HG03558 (cell line): Measurements from ENCODE around the gene GNG13.
"Not testable (repeated sequence)": the region's sequence is repeated elsewhere in the genome, so short reads cannot be mapped to it uniquely, and the experiment has no call there.

Experiments used
- ATAC-seq: cut with Tn5 transposase; IDR thresholded peaks from one replicate; pipeline ENCODE4 v1.9.1; 2021; ENCODE audit warnings: moderate number of reproducible peaks; ENCODE audit not compliant: unreplicated experiment; ENCODE audit errors: extremely low read depth

GNG13 gene, protein sequence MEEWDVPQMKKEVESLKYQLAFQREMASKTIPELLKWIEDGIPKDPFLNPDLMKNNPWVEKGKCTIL

DNA sequence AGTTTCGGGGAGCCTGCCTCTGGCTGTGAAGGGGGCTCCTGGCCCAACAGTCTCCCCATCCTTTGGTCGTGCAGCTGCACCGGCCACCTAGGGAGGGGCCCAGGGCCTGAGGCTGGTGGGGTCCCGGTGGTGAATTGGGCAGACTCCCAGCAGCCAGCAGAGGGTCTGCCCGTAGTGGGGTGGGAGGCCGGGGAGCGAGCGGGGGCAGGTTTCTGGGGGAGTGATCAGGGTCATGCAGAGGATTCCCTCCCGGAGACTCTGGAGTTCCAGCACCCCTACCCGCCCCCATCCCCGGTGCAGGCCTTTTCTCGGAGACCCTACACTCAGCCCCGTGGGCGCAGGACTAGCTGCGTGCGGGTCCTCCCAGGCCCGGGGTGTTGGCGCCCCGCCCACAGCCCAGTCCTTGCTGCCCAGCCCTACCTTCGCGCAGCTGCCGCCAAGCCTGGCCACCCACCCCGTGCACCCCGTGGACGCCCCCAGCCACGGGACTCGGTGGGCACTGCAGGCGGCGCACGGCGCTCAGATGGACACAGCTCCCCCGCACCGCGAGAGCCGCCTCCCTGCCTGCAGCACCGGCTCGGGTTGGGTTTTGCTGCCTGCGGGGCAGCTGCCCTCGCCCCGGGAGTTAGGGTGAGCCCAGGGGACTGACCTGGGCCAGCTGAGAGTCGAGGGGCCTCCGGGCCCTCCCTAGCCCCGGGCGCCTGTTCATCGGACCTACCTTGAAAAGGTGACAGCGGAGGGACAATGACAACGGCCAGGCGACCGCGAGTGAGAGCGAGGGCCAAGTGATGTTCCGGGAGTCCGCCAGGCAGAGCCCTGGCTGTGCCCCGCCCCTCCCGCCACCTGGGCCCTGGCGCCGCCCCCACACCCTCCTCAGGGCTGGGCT lies at the start of gene GNG13:
Gene GNG13 (minus strand): TSS at position 787 of the 886 bp plus-strand sequence. CDS start 1,657 bp downstream, outside the sequence.
- no peak for ATAC-seq

DNA sequence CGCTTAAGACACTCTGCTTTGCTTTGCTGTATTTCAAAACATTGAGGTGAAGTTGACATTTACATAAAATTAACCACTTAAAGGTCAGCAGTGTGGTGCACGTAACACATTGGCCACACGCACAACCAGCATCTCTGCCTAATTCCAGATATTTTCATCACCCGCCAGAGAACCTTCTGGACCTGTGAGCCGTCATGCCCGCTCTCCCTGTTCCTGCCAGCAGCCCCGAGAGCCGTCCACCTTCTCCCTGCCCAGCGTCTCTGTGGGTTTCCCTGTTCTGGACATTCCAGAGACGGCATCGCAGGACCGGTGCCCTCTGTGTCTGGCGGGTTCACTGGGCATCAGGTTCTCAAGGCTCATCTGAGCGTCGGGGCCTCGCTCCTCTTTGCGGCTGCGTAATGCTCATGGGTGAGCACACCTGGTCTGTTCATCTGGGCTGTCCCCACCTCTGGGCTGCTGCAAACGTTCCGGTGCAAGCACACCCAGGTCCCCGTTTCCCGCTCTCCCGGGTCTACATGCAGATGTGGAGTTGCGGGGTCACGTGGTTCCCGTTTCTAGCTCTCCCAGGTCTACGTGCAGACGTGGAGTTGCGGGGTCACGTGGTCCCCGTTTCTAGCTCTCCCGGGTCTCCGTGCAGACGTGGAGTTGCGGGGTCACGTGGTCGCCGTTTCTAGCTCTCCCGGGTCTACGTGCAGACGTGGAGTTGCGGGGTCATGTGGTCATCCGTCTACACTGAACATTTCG lies 48.1 kb upstream of the GNG13 start:
- ATAC-seq: no peak

DNA sequence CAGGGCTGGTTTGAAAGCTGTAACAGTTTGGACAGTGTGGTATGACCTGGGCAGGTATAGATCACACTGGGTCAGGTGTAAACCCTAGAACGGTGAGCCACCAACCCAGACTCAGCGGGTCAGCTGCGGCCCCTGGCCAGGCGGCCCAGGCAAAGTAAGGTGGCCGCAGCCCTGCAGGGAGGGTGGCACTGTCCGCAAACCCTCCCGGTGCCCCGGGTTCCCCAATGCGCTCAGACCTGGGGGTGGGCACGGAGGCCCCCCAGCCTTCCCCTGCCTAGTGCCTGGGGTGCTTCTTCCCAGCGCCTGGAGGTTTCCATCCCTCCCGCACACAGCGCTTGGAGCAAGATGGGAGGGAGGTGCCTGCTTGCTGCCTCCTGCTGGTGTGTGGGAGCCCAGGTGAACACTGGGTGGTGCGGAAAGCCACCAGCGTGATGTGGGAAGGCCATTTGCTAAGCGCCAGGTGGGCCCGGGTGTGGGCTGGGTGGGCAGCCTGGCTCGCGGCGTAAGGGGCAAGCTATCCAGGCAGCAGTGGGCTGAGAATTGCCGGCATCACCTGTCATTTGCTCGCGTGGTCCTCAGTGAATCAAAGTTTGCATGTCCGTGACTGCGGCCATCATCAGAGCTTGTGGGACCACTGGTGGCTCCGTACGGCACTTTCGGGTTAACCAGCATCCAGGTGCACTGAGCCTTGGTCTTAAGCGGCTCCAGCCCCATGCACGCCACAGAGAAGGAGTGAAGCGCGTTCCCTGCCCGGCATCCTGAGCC lies 47.3 kb upstream of the GNG13 start:
- ATAC-seq: no peak

DNA sequence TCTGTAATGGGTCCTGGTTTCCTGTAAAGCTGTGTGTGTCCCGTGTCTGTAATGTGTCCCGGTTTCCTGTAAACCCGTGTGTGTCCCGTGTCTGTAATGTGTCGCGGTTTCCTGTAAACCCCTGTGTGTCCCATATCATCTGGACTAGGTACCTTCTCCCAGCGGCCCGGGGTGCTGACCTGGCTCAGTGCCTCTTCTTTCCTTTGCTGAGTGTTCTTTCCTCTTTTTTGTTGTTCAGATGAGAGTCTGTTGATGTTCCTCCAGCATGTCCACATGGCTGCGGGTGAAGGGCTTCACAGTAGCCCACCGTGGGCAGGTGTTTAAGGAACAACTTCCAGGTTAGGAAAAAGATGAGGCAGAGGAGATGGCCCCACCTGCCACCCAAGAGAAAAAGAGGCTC lies 46.6 kb upstream of the GNG13 start:
- ATAC-seq: no peak

DNA sequence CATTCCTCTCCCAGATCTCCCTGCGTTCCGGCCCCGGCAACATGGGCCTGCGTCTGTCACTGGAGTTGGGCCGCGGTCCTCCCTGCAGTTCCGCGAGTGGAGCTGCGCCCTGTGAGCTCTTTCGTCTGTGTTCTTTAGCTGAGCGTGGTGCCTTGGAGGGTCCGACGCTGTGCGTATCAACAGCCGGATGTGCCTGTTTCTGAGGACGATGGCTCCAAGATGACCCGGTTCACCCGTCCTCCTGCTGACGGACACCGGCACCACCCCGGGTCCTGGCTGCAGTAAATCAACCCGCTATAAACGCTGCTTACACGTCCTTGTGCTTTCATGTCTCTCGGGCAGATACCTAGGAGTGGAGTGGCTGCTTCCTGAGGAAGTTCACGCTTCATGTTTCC lies 44.8 kb upstream of the GNG13 start:
- ATAC-seq: no peak

DNA sequence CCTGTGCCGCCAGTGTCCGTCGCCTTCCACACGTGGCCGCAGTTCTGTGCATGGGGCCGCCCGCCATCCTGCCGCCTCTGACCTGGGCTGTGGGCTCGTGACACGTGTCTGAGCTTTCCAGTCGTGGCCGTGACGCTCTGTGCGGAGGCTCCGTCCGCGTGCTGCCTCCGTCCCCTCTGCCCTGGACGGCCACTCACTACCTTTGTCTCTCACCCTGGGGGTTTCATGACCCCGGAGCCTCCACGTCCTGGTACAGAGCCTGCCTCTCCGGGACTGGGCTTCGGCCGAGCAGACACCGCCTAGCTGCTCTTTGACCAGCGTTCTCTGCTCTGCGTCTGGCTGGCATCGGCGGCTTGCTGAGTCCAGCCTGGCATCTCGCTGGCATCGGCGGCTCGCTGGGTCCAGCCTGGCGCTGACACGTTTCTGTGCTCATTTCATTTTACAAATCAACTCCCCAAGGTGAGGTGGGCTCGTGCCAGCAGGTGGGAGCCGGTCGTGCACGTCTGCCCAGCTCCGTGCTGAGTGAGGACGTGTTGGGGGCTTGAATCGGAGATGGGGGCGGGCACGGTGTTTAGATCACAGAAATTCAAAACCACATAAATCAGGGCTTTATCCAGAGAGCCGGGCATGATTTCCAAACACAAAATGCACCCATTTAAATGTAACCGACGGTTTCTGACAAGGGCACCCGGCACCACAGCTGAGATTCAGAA lies 44.3 kb upstream of the GNG13 start:
- no peak for ATAC-seq

DNA sequence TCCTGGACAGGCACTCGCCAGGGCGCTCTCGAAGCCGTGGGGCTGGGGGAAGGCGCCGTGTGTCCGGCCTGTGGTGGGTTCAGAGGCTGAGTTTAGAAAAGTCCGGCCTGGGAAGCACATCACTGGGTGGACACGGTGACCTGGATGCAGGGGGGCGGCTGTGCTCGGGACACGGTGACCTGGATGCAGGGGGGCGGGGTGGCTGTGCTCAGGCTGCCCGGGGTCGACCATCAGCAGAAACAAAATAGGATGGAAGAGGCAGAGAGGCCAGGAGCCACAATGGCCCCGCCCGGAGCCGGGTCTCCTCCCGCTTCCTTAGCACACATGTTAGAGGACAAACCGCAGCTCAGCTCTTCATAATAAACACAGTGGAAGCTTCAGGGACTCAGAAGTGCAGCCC lies 43.2 kb upstream of the GNG13 start:
- no peak for ATAC-seq

DNA sequence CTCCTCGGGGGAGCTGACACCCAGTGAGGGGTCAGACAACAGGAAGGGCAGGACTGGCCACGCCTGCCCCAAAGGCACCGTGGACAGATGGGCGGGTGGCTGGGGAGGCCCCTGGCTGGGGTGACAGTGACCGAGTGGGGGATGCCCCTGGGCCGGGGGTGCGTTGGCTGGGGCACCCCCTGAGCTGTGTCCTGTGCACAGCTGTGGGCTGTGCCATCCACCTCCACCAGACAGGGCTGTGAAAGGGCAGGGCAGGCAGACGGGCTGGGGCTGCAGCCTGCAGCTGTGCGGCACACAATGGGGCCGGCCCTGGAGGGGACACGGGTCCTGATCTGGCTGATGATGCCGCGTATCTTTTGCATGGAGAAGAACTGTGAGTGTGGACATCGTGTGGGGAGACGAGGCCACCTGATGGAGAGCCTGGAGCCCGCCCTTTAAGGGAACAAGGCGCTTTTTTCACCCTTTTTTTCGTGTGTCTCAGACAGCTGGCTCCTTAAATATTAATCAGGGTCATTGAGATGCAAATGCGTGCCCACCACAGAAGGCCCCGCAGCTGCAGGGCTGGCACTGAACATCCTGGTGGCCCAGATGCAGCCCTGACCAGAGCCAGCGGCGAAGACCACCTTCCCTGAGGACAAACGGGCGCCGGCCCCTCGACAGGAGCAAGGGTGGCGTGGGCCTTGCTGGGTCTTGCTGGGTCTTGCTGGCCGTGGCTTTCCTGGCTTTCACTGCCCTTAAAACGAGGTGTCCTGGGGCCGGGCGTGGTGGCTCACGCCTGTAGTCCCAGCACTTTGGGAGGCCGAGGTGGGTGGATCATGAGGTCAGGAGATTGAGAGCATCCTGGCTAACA lies 42.4 kb upstream of the GNG13 start:
- ATAC-seq: no peak

DNA sequence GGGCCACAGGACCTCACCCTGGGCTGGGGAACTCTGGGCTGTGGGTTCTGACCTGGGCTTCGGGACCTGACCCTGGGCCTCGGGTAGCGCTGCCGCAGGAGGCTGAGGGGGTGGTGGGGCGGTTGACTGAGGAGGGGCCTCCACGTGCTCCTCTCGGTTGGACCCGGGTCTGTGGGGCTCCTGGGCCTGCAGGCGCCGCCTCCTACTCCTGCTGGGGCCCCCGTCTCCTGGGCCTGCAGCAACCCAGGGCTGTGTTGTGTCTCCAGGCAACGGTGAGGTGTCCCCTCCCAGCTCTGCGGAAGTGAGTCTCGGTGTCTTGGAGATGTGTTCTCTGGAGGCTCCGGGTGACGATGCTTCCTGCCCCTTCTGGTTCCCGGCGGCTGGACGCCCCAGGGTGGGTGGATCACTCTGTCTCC lies 41.5 kb upstream of the GNG13 start:
- ATAC-seq: no peak

DNA sequence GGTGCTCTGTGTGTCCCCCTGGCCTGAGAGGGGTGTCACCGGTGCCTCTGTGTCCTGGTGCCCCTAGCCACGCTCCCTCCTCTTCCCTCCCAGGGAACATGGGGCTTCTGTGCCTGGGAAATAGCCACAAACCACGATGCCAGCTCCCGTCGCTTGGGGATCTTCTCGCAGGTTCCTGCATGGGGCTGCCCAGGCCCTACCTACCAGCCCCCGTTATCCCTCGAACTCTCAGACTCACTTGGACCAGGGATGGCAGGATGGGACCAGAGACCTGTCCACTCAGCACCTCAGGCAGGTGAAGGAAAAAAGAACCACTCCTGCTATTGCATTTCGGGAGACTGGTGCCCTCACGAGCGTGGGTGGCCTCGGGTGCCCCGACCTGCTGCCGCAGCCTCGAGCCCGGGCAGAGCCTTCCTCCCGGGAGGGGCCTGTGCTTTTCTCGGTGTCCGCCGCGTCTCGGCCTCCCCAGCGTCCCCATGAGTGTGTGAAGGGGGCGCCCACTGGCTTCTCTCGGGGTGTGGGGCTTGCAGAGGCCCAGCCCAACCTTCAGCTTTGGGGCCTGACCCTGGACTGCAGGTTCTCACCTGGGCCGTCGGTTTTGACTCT lies 41.0 kb upstream of the GNG13 start:
- no peak for ATAC-seq

DNA sequence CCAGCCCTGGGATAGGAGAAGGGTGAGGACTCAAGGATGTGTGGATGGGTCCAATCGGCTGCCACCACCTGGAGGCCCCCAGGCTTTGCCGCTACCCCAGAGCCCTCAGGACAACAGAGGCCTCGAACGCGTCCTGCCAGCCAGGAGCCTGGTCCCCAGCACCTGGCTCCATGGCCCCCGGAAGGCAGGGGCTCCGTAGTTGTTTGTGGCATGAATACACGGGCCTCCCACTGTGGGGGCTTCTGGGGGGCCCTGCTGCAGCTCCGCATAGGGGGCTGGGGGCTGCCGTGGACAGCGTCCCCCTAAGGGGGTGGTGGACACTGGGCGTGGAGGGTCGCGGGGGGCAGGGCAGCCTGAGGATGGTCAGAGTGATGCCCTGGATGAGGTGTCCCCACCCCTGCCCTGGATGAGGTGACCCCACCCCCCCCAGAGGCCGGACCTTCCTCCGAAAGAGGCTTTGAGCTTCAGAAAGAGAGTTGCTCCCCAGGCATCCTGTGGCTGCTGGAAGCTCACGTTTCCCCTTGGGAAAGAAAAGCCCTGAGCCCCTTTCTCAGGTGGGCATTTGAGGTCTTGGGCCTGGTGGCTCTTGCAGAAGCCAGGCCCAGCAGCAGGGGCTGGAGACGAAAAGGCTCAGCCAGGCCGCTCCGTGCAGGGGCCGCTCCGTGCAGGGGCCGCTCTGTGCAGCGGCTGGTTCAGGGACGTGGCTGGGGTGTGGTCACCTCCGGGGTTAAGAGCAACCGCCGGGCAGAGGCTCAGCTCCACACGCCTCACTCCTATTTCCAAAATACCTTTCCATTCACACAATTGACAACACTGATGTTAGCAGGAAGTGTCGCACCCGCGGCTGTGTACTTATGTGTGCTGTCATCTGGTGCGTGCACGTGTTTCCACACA lies 40.3 kb upstream of the GNG13 start:
- ATAC-seq: no peak

DNA sequence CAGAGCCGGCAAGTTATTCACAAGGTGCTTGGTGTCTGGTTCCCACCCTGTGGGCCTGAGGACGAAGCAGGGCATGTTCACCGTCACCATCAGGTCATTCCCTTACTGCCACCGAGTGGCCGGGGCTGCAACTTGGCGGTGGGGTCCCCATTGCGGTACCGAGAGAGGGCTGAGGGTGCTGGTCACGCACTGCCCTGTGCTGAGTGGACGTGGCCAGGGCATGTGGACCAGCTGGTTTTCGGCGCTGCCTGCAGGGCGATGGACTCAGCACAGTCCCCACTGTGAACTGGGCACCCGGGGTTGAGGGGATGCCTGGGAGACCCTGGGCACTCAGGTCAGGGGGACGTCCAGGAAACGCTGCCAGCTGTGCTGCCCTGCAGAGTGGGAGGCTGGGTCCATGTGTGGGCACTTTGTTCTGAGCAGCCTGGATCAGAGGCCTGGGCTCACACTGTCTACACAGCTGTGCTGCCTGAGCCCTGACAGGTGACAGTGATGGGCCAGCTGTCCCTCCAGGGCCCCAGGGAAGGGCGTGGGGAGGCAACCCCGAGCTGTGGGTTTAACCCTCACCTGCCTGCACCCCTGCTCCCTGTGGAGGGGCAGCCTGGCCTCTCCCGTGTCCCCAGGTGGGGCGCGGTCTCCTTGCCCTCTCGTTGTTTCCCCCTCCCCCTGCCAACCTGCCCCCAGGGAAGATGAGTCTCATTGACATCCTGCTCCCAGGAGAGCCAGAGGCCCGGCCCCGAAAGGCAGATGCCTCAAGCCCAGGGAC lies 39.3 kb upstream of the GNG13 start:
- ATAC-seq: no peak

DNA sequence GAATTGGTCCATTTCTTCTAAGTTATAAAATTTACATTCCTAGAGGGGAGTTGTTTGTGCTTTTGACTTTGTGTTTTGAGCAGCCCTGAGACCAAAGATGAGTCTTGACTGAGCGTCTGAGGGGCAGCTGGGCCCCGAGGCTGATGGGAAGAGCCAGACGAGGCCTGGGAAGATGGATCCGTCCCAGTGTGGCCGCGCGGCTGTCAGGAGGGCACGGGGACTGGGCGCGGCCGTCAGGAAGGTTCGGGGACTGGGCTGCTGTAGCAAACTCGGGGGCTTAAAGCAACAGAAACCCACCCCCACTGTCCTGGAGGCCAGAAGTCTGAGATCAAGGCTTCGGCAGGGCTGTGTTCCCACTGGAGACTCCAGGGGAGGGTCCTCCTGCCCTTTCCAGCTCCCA lies 38.2 kb upstream of the GNG13 start:
- no peak for ATAC-seq

DNA sequence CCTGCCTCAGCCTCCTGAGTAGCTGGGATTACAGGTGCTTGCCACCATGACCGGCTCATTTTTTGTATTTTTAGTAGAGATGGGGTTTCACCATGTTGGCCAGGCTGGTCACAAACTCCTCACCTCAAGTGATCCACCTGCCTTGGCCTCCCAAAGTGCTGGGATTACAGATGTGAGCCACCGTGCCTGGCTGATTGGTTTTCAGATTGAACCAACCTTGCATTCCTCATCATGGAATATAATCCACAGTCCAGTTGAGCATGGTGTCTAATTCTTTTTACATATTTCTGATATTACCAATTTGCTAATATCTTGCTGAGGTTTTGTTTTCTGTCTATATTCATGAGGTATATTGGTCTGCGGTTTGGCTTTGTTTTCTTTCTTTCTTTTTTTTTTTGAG lies 36.3 kb upstream of the GNG13 start:
- ATAC-seq: not testable (repeated sequence)

DNA sequence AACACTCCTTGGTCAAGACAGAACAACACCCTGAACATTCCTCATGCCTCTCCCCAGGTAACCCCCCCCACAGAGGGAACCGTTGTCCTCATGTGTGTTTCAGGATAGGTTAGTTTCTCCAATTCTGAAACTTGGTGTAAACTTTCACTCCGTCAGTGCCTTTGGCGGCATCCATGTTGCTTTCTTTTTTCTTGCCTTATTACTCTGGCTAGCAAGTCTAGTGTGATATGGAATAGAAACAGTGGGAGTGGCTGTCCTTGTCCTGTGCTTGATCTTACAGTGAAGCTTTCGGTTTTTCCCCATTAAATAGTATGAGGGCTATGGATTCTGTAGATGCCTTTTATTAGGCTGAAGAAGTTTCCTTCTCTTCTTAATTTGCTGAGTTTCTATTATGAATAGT lies 35.7 kb upstream of the GNG13 start:
- no peak for ATAC-seq

DNA sequence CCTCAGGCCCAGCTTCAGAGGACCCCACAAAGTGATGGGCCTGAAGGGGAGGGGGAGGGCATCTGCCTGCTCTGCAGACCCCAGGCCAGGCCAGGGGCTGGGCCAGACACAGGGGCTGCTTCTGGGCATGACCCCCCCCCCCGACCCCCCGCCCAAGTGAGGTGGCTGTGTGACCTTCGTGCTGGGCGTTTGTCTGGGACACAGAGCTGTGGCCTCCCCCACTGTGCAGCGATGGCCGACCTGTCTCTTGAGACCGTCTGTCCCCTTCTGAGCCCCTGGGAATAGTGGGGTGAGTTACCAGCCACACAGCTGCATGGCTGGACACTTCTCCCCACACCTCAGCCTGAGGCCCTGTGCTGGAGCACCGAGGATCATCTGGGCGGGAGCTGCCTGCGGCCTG lies 34.8 kb upstream of the GNG13 start:
- no peak for ATAC-seq

DNA sequence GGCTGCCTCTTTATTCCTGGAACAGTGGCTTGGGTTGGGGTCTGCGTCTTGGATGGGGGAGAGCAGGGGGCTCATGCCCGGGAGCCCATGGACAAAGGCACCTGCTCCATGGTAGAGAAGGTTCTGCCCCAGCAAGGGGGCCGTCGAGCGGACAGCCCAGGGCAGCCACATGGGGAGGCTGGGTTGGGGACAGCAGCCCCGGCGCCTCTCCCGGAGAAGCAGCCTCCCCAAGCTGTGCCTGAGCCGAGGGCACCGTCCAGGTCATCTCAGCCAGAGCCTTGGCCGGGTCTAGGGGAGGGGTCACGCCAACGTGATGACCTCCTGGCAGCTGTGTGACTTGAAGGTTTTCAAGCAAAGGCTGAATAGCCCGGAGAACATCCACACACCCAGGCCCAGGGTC lies 32.9 kb upstream of the GNG13 start:
- ATAC-seq: no peak
